IMR-90 (cell line): ENCODE measurements around the gene NFATC3. TPM values are rescaled to one million over a fixed set of nuclear protein-coding genes. Genes with fewer than 3 reads are reported as not detected.

ENCODE experiments used
- ATAC-seq: fragments of 200-7000 bp; cut with Tn5 transposase; 2 replicates; pipeline ENCODE4 v1.9.1; 2020; ENCODE audit warnings: low read depth, mild to moderate bottlenecking, moderate library complexity
- BruUV-seq: library from RNA; stranded (reverse); fragments of 400-500 nt; replicated peaks from 2 replicates; lab custom pipeline; 2021; lab: Mats Ljungman, UMichigan
- CTCF ChIA-PET: fragments of 300-600 bp; formaldehyde crosslinking; extraction: SDS; loops from one replicate; lab custom pipeline; 2021; ENCODE audit warnings: antibody characterized with exemption; lab: Yijun Ruan, JAX
- POLR2A ChIA-PET: fragments of 300-600 bp; sonication (Branson Sonifier 250); formaldehyde crosslinking; loops from one replicate; lab custom pipeline; 2022; ENCODE audit warnings: antibody characterized with exemption; ENCODE audit not compliant: unreplicated experiment; lab: Charles Lee
- DNase-seq: peaks from one replicate; pipeline ENCODE4 v3.0.0; 2013
- H2AFZ ChIP-seq: replicated peaks from 2 replicates; pipeline ENCODE3; 2013; ENCODE audit warnings: low read length, mild to moderate bottlenecking; ENCODE audit not compliant: poor library complexity
- H2AK5ac ChIP-seq: 2 replicates; pipeline ENCODE4 v1.6.1; 2013; ENCODE audit warnings: low read depth, low read length, inconsistent platforms
- H2AK9ac ChIP-seq: replicated peaks from 2 replicates; pipeline ENCODE3; 2013; ENCODE audit warnings: mild to moderate bottlenecking, low read depth, low read length, moderate library complexity; ENCODE audit not compliant: poor library complexity
- H2BK120ac ChIP-seq: 2 replicates; pipeline ENCODE4 v1.6.1; 2013; ENCODE audit warnings: low read depth, low read length, inconsistent platforms
- H2BK15ac ChIP-seq: 3 replicates; pipeline ENCODE4 v1.6.1; 2013; ENCODE audit warnings: low read depth, low read length, inconsistent platforms
- H2BK20ac ChIP-seq: 2 replicates; pipeline ENCODE4 v1.6.1; 2013; ENCODE audit warnings: low read depth, mild to moderate bottlenecking, inconsistent platforms, low read length, moderate library complexity
- H2BK5ac ChIP-seq: 2 replicates; pipeline ENCODE4 v1.6.1; 2013; ENCODE audit warnings: mild to moderate bottlenecking, low read depth, low read length, inconsistent platforms; ENCODE audit not compliant: poor library complexity, severe bottlenecking
- H3K14ac ChIP-seq: replicated peaks from 2 replicates; pipeline ENCODE4 v1.6.1; 2013; ENCODE audit warnings: low read depth, low read length, inconsistent platforms
- H3K18ac ChIP-seq: 2 replicates; pipeline ENCODE4 v1.6.1; 2013; ENCODE audit warnings: low read depth, low read length, control low read depth
- H3K23ac ChIP-seq: 2 replicates; pipeline ENCODE4 v1.6.1; 2013; ENCODE audit warnings: low read depth, low read length, inconsistent platforms
- H3K27ac ChIP-seq: 2 replicates; pipeline ENCODE4 v1.5.1; 2013; ENCODE audit warnings: mild to moderate bottlenecking, control low read depth, low read length; ENCODE audit not compliant: insufficient read depth
- H3K27me3 ChIP-seq: 2 replicates; pipeline ENCODE4 v1.6.1; 2013; ENCODE audit warnings: low read length; ENCODE audit not compliant: control insufficient read depth, insufficient read depth
- H3K36me3 ChIP-seq: 2 replicates; pipeline ENCODE4 v1.6.1; 2013; ENCODE audit warnings: low read length, mixed read lengths; ENCODE audit not compliant: control insufficient read depth, insufficient read depth
- H3K4ac ChIP-seq: 2 replicates; pipeline ENCODE4 v1.6.1; 2013; ENCODE audit warnings: low read depth, low read length, inconsistent platforms
- H3K4me1 ChIP-seq: 2 replicates; pipeline ENCODE4 v1.6.1; 2013; ENCODE audit warnings: low read length, mixed read lengths; ENCODE audit not compliant: control insufficient read depth, insufficient read depth
- H3K4me2 ChIP-seq: 2 replicates; pipeline ENCODE4 v1.6.1; 2013; ENCODE audit warnings: low read depth, mild to moderate bottlenecking, control low read depth, low read length, moderate library complexity
- H3K4me3 ChIP-seq: 2 replicates; pipeline ENCODE4 v1.5.1; 2013; ENCODE audit warnings: low read depth, mild to moderate bottlenecking, control low read depth, low read length, moderate library complexity; ENCODE audit not compliant: insufficient read depth
- H3K56ac ChIP-seq: 2 replicates; pipeline ENCODE4 v1.6.1; 2013; ENCODE audit warnings: low read length, inconsistent platforms; ENCODE audit not compliant: insufficient read depth; ENCODE audit errors: extremely low read depth
- H3K79me1 ChIP-seq, 2 experiments: 2 replicates each; pipeline ENCODE4 v1.6.1; 2013; ENCODE audit warnings: low read length in 2 of 2, inconsistent platforms in 1 of 2, low read depth in 1 of 2
- H3K9ac ChIP-seq: 2 replicates; pipeline ENCODE4 v1.6.1; 2013; ENCODE audit warnings: low read depth, low read length, control low read depth
- H3K9me1 ChIP-seq: 2 replicates; pipeline ENCODE4 v1.6.1; 2013; ENCODE audit warnings: low read length, inconsistent platforms; ENCODE audit not compliant: insufficient read depth
- H3K9me3 ChIP-seq: 2 replicates; pipeline ENCODE4 v1.6.1; 2013; ENCODE audit warnings: low read length; ENCODE audit not compliant: control insufficient read depth, insufficient read depth
- H4K20me1 ChIP-seq: 2 replicates; pipeline ENCODE4 v1.6.1; 2013; ENCODE audit warnings: low read length, inconsistent platforms; ENCODE audit not compliant: insufficient read depth
- H4K5ac ChIP-seq: 2 replicates; pipeline ENCODE4 v1.6.1; 2013; ENCODE audit warnings: mild to moderate bottlenecking, low read depth, low read length, control low read depth
- H4K8ac ChIP-seq, 2 experiments: 2 replicates each; pipeline ENCODE4 v1.6.1; 2013; ENCODE audit warnings: low read depth in 2 of 2, low read length in 2 of 2, control low read depth in 1 of 2, inconsistent platforms in 1 of 2
- H4K91ac ChIP-seq: 2 replicates; pipeline ENCODE4 v1.6.1; 2013; ENCODE audit warnings: low read depth, low read length, inconsistent platforms; ENCODE audit not compliant: insufficient read depth
- BHLHE40 ChIP-seq: fragments of 150-350 bp; IDR thresholded peaks from 2 replicates; pipeline ENCODE4 v1.6.1; 2016; ENCODE audit warnings: mild to moderate bottlenecking, low read depth, low read length
- CEBPB ChIP-seq: IDR thresholded peaks from 2 replicates; pipeline ENCODE4 v1.6.1; 2012; ENCODE audit warnings: low read depth, low read length, improper control_type of control experiment
- CHD1 ChIP-seq: IDR thresholded peaks from 2 replicates; pipeline ENCODE4 v1.6.1; 2012; ENCODE audit warnings: low read depth, low read length, improper control_type of control experiment
- CTCF ChIP-seq: conservative IDR thresholded peaks from 2 replicates; pipeline ENCODE4 v1.5.1; 2012; ENCODE audit warnings: mild to moderate bottlenecking, low read depth, low read length, improper control_type of control experiment
- ELK1 ChIP-seq: fragments of 150-350 bp; IDR thresholded peaks from 2 replicates; pipeline ENCODE4 v1.6.1; 2016; ENCODE audit warnings: low read depth, mild to moderate bottlenecking, low read length, moderate library complexity, borderline replicate concordance
- FOS ChIP-seq: fragments of 150-350 bp; IDR thresholded peaks from 2 replicates; pipeline ENCODE4 v1.6.1; 2016; ENCODE audit warnings: low read depth, low read length
- MAFK ChIP-seq: IDR thresholded peaks from 2 replicates; pipeline ENCODE4 v1.6.1; 2012; ENCODE audit warnings: low read depth, low read length, improper control_type of control experiment
- MAZ ChIP-seq: IDR thresholded peaks from 2 replicates; pipeline ENCODE4 v1.6.1; 2012; ENCODE audit warnings: low read depth, mild to moderate bottlenecking, low read length, improper control_type of control experiment, moderate library complexity, borderline replicate concordance
- MXI1 ChIP-seq: IDR thresholded peaks from 2 replicates; pipeline ENCODE4 v1.6.1; 2012; ENCODE audit warnings: low read depth, mild to moderate bottlenecking, low read length, moderate library complexity, borderline replicate concordance
- NFE2L2 ChIP-seq: fragments of 150-350 bp; IDR thresholded peaks from 2 replicates; pipeline ENCODE4 v1.6.1; 2016; ENCODE audit warnings: low read depth, mild to moderate bottlenecking, low read length
- POLR2A ChIP-seq: IDR thresholded peaks from 2 replicates; pipeline ENCODE4 v1.6.1; 2012; ENCODE audit warnings: mild to moderate bottlenecking, low read depth, low read length
- RAD21 ChIP-seq: IDR thresholded peaks from 2 replicates; pipeline ENCODE4 v1.6.1; 2012; ENCODE audit warnings: low read length, improper control_type of control experiment
- RCOR1 ChIP-seq: IDR thresholded peaks from 2 replicates; pipeline ENCODE4 v1.6.1; 2012; ENCODE audit warnings: mild to moderate bottlenecking, low read length, improper control_type of control experiment; ENCODE audit not compliant: insufficient replicate concordance
- RFX5 ChIP-seq: IDR thresholded peaks from 2 replicates; pipeline ENCODE4 v1.8.0; 2012; ENCODE audit warnings: low read depth, mild to moderate bottlenecking, low read length, moderate library complexity
- SMC3 ChIP-seq: fragments of 150-350 bp; IDR thresholded peaks from 2 replicates; pipeline ENCODE4 v1.6.1; 2016; ENCODE audit warnings: low read depth, mild to moderate bottlenecking, antibody characterized with exemption, low read length, moderate library complexity
- USF2 ChIP-seq: fragments of 150-350 bp; IDR thresholded peaks from 2 replicates; pipeline ENCODE4 v1.6.1; 2017; ENCODE audit warnings: mild to moderate bottlenecking, antibody characterized with exemption, low read length, low read depth
- WGBS, 2 experiments: methylation state at CpG; one replicate each; pipeline versions ENCODE4 v1.1.5 to v1.1.7; 2013; ENCODE audit warnings: missing lambda C conversion rate in 2 of 2; ENCODE audit not compliant: insufficient read length in 1 of 2; ENCODE audit errors: extremely low coverage in 2 of 2; 5-methylcytosine and 5-hydroxymethylcytosine counted together
- dilution Hi-C: fragments of 300-500 bp; cut with HindIII; formaldehyde crosslinking; loops from one replicate; pipeline ENCODE4 v1.14.3; 2018; ENCODE audit warnings: low sequenced_read_pairs; ENCODE audit not compliant: unreplicated experiment
- in situ Hi-C: fragments of 300-500 bp; cut with MboI; formaldehyde crosslinking; loops from 3 replicates; pipeline ENCODE4 v1.14.3; 2019; ENCODE audit warnings: low sequenced_read_pairs, inconsistent platforms, mixed read lengths
- intact Hi-C: fragments of 100-400 bp; cut with micrococcal nuclease; formaldehyde crosslinking; loops from 2 replicates; pipeline ENCODE4 v1.10.0; 2022
- polyA plus RNA-seq, 3 experiments: library from polyadenylated mRNA; depleted of rRNA; stranded (reverse); fragments of >200 nt; gene quantifications; 2 replicates each; pipeline ENCODE4 v1.2.3, GENCODE V29; 2012; ENCODE audit warnings: low replicate concordance in 1 of 3
- total RNA-seq: library from RNA; depleted of rRNA; stranded (reverse); fragments of >200 nt; gene quantifications from 2 replicates; pipeline ENCODE4 v1.2.3, GENCODE V29; 2012

Gene NFATC3
- total and polyA plus RNA-seq, 2 of the 4 experiments (the other 2 are of a cell fraction): 6.3 to 21.5 TPM

- Histone ChIP-seq H3K4me1 (peaks cover 8% of the 10 kb centered on the region), H3K56ac (no peak overlapping the region), H2AK9ac (no peak overlapping the region), H3K27ac (no peak overlapping the region), H4K5ac (no peak overlapping the region), H4K8ac (no peak overlapping the region), H3K14ac (no peak overlapping the region), H2AFZ (no peak overlapping the region), H4K91ac (no peak overlapping the region), H3K9me1 (peaks cover 8% of the 10 kb centered on the region), H3K4ac (no peak overlapping the region), H3K4me2 (no peak overlapping the region), H4K20me1 (0 out of 2 replicates have a peak, but pooled peaks cover 3% of the 10 kb centered on the region), H2BK15ac (no peak overlapping the region), H3K79me1 (peaks cover 0 to 9% of the 10 kb centered on the region in 2 experiments; a peak in 1 of 4 replicates), H3K27me3 (no peaks in the 10 kb centered on the region), H3K9ac (no peak overlapping the region), H3K4me3 (no peak overlapping the region), H3K9me3 (no peaks in the 10 kb centered on the region), H2AK5ac (peak overlapping the region; percentile 16; the same call in 1 of the 2 replicates), H3K18ac (no peak overlapping the region), H3K23ac (no peak overlapping the region), H2BK5ac (no peak overlapping the region), H2BK120ac (no peak overlapping the region), H2BK20ac (no peak overlapping the region), H3K36me3 (peaks cover 4% of the 10 kb centered on the region)
- ChIA-PET CTCF (no interaction called here), POLR2A (no interaction called here)
- BruUV-seq: no TSS peak
- dilution Hi-C loops (no loop called here), intact Hi-C loops (no loop called here), in situ Hi-C loops (no loop called here)
- TF ChIP-seq CEBPB (no peak), MXI1 (no peak), RCOR1 (no peak), MAFK (no peak), RAD21 (no peak), ELK1 (no peak), SMC3 (no peak), CHD1 (no peak), USF2 (no peak), RFX5 (no peak), CTCF (no peak), MAZ (no peak), BHLHE40 (no peak), FOS (no peak), NFE2L2 (no peak), POLR2A (no peak)
- ATAC-seq (no peak), DNase-seq (no peak)
- WGBS, 2 experiments: 96% methylated on average over 6 of the region's 16 CpGs; no CpG with 5 or more reads in 1 of the 2 experiments
These were observed 147.2 kb downstream of the NFATC3 start for GRCh38 chr16:68232335-68232734.
